Measurements from ENCODE around the gene WNT7B.

GRCh38 chr22:45992737-45993136 lies 15.8 kb upstream of the WNT7B start:
- TF ChIP-seq POLR2A (IDR thresholded peaks at IDR 0.05) (no peak), CTCF (IDR thresholded peaks at IDR 0.05) (no peak), EP300 (IDR thresholded peaks at IDR 0.05) (no peak)
